Measurements from ENCODE around the gene EMX1.

Gene EMX1

GRCh38 chr2:72943540-72944395, 26.4 kb downstream of the EMX1 start:
- no peak for DNase-seq (ENCODE audit: low read depth)

DNA sequence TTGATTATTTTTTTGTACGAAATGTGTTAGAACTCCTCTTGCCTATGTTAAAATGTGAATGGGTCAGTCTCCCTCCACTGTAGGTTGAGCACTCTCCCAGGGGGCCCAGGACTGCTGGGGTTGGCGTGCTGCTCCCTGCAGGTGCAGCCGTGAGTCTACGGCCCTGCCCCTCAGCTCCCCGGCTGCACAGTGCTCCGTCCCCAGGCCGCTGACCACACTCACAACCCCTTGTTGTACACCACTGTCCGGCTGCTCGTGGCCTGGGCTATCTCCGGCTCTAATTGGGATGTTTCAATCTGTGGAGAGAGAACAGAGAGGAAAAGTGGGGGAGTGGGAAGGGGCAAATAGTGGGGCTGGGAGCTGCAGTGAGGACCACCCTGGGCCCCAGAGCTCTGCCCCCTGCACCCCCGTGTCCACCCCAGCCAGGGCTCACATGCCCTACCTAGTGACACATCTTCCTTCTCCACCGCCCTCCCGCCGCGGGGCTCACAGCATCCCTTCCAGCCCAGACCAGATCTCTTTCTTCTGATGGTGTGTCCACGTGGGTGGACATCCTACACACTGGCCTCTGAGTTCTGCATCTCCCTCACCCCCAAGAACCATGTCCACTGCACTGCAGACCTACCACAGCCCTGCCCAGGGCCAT, 27.6 kb downstream of the EMX1 start:
- no peak for DNase-seq (ENCODE audit: low read depth)

DNA sequence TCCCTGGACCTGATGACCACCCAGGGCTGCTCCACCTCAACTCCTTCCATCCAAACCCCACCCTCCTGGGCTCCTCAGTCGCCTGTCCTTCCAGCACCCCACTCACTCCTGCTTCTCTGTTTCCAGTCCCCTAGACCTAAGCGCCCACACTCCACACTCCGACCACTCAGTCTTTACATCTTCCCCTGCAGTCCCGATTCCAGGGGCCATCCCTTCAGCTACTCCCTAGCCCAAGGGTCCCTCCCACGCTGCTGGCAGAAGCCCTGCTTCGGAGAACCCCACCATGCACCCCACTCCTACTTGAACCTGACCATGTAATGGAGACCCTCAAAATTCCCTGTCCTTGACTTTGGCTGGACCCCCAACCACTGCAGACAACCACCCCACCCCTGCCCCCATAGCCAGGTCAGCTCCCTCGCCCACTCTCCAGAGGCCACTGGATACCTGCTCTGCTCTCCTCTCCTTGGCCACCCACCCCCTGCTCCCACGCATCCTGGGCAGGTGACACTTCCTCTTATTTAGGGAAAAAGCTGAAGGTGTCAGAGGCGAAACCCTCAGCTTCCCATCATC, 28.2 kb downstream of the EMX1 start:
- no peak for DNase-seq (ENCODE audit: low read depth)

GRCh38 chr2:72946466-72946865, 29.1 kb downstream of the EMX1 start:
- DNase-seq (ENCODE audit: low read depth): no peak

- DNase-seq (ENCODE audit: low read depth): no peak
Observed at GRCh38 chr2:72947952-72948830, 30.9 kb downstream of the EMX1 start.

GRCh38 chr2:72949045-72949444, 31.7 kb downstream of the EMX1 start:
- DNase-seq (ENCODE audit: low read depth): no peak

GRCh38 chr2:72949642-72950041, 32.3 kb downstream of the EMX1 start:
- DNase-seq (ENCODE audit: low read depth): no peak

DNA sequence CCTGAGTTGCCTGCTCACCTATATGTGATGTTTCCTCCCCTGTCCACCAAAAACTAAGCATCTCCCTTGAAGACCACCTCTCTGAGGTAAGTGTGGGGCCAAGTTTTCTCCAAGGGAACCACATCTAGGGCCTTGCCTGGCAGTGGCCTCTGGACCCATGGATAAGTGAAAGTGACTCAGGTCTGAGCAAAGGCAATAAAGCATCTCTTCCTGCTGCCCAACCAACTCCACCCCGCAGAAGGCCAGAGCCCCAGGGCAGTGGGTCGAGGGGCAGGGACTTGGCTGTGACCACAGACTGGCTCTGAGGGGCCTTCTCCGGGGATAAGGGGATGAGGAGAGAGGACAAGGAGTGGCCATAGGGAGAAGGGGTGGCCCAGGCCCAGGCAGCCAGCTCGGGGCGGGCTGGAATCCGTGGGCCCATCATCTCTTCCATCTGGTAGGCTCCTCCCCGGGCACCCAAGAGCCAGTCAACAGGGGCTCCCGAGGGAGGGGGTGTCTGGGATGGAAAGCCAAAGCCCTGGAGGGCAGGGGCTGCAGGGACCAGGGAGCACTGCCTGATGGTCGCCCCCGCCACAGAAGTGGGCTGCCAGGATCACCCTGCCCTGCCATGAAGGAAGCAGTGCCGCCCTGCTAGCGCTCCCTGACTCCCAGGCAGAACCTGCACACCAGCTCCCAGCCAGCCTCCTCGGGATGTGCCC, 33.4 kb downstream of the EMX1 start:
- DNase-seq (ENCODE audit: low read depth): no peak

- DNase-seq (ENCODE audit: low read depth): no peak
Observed at GRCh38 chr2:72951303-72952095, 34.2 kb downstream of the EMX1 start.

DNA sequence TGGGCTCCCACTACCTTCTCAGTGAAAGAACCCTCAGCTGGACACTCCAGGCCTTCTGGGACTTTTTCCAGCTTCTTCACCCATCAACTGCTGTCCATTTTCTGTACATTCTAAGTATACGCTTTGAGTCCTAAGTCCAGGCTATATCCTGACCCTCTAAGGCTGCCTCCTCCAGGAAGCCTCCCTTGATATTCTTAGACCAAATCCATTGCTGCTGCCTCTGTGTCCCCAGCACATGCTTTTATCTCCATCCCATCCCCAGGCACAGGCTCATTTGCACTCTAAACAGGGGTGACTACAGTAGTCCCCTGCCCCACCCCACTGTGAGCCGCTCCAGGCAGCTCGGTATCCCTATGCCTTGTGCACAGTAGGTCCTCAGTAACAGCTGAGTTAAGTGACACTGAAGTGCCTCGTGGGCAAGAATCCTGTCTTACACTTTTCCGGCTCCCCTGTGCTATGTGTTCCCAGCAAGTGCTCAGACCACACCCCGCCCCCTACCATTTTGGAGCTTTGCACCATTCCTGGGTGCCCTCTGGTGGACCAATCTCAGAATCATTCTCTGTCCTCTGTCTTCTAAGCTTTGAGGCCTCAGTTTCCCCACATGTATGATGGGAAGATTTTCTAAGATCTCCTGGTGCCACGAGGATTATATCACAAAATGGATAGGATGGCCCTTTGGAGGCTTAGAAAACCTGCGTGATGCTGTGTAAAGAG, 34.9 kb downstream of the EMX1 start:
- DNase-seq (ENCODE audit: low read depth): no peak

- no peak for DNase-seq (ENCODE audit: low read depth)
Observed at GRCh38 chr2:72952961-72953360, 35.6 kb downstream of the EMX1 start.

DNA sequence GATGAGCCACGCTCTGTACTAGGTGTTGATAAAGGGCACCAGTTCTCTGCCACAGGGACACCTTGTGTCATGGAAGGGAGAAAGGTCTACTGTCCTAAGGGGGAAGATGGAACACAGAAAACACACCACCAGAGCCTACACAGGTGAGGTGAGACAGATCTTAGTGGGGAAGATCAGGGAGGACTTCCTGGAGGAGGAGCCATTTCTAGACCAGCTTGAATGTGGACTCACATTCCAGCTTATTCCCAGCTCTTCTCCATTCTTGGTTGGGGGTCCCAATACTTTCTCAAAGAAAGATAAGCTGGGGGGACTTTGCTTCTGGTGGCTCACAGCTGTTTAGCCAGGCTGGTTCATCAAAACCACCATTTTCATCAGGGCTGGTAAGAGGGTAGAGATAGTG, 36.2 kb downstream of the EMX1 start:
- DNase-seq (ENCODE audit: low read depth): no peak

DNA sequence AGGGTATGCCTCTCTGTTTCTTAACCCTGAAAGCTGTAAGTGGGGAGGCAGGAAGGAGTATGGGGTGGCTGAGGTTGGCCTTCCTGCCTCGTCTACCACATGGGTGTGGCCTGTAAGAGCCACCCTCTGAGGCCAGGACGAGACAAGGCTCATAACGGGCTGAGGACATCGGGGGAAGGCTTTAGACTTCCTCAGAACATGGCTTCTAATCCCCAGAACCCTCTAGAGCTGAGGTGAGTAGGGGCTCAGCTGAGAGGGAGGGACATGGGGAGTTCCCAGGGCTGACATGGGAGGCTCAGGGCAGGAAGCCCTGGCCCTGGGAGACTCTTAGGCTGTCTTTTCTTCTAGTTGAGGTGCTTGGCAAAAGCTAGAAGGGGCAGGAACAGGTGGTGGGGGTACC, 36.7 kb downstream of the EMX1 start:
- DNase-seq (ENCODE audit: low read depth): no peak

DNA sequence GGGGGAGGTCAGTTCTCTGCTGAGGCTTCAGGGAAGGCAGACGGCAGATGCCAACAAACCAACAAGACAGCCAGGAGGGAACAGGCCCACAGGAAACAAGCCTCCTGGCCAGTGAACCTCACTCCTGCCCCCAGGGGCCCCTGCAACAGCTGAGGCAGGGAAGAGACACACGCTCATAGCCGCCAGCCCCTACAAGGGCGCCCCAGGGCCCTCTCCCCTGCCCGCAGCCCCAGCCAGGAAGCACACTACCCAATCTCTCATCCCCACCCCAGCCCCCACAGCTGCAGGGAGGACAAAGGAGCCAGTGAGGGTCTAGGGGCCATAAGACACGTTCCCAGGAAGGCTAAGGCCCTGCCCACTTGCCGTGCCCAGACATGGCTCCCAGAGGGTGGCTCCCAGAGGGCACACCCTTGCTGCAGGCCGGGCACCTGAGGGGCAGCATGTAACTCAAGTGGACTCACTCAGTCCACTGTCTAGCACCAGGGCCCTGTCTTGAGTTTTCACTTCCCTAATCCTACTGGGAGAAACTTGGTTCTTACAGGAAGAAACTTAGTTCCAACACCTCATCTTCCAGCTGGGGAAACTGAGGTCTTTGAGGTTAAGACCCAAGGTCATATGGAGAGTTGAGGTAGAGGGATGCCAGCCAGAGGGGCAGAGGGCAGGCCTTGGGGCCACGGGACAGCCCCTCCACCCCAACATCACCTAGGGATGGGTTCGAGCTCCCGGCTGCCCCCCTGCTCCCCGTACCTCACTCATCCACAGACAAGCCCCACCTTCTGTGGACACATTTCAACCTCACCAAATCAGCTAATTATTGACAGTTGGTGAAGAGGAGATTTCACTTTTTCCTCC, 37.3 kb downstream of the EMX1 start:
- DNase-seq (ENCODE audit: low read depth): no peak

- no peak for DNase-seq (ENCODE audit: low read depth)
Observed at GRCh38 chr2:72955228-72956049, 38.1 kb downstream of the EMX1 start.

DNA sequence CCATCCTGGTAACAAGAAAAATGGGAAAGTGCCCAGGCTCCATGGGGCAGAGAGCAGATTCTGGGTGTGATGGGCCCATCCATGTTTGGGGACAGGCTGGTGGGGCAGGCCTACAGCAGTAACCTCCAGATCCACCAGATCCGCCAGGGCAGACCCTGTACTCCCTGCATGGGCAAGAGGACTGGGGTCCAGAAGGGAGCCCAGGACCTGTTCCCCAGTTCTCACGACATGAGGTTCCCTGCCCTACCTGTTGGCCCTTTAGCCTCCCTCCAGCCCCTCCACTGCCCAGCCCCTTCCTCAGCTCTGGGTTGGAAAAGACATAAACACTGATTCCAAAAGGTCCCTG, 38.7 kb downstream of the EMX1 start:
- DNase-seq (ENCODE audit: low read depth): no peak

DNA sequence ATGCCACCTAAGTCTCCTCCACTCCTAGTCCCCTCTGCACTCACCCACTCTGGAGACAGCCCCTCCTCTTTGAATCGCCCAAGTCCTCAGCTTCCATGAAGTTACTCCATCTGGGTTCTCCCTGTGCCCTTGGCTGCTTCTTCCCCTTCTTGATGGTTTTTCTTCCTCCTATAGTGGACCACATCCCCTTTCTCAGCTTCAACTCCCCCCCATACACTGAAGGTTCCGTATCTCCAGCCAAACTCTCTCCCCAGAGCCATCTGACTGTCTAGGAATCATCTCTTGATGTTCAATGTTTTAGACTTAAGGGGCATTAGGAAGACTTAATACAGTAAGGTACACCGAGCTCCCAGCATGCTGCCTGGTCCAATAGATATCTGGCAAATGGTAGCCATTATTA, 39.6 kb downstream of the EMX1 start:
- no peak for DNase-seq (ENCODE audit: low read depth)

Data from activated T-cell treated with anti-CD3 and anti-CD28 coated beads for 48 hours (primary cell).